Transverse colon (tissue), 4 donors: ENCODE data around the gene SWSAP1. TPM values are rescaled to one million over a fixed set of nuclear protein-coding genes. Genes with fewer than 3 reads are reported as not detected.
"Not testable (repeated sequence)": the region's sequence is repeated elsewhere in the genome, so short reads cannot be mapped to it uniquely, and the experiment has no call there.

Experiments
- DNase-seq: peaks from one replicate; pipeline ENCODE4 v3.0.0-alpha.2; 2019
- H3K27ac ChIP-seq, 4 donors: fragments of 200-600 bp; sonication (generic); 2 replicates each; pipeline ENCODE4 v1.5.1; 2016 to 2018; ENCODE audit warnings: inconsistent platforms in 4 of 4
- H3K27me3 ChIP-seq: fragments of 200-600 bp; sonication (generic); 2 replicates; pipeline ENCODE4 v1.5.1; 2017; ENCODE audit warnings: inconsistent platforms
- H3K36me3 ChIP-seq, 4 donors: fragments of 200-600 bp; sonication (generic); 2 replicates each; pipeline ENCODE4 v1.5.1; 2017 to 2019; ENCODE audit warnings: inconsistent platforms in 4 of 4
- H3K4me1 ChIP-seq, 4 donors: fragments of 200-600 bp; sonication (generic); 2 replicates each; pipeline ENCODE4 v1.5.1; 2017 to 2020; ENCODE audit warnings: inconsistent platforms in 4 of 4
- H3K4me3 ChIP-seq, 4 donors: fragments of 200-600 bp; sonication (generic); 1 replicate in 1 of 4; 2 replicates in 3 of 4; pipeline versions ENCODE4 v1.5.1 to v1.6.1; 2017 to 2019; ENCODE audit warnings: inconsistent platforms in 4 of 4
- H3K9me3 ChIP-seq, 2 donors: fragments of 200-600 bp; sonication (generic); 2 replicates each; pipeline ENCODE4 v1.5.1; 2017 to 2019; ENCODE audit warnings: inconsistent platforms in 2 of 2
- CTCF ChIP-seq, 5 experiments: fragments of 200-600 bp in 3 of 5; fragments of 450-650 bp in 2 of 5; sonication (generic) in 3 of 5; IDR thresholded peaks; 1 replicate in 2 of 5; 2 replicates in 3 of 5; pipeline ENCODE4 v1.5.1; 2016 to 2017; ENCODE audit warnings: antibody characterized with exemption in 5 of 5, inconsistent platforms in 3 of 5, mild to moderate bottlenecking in 2 of 5, moderate library complexity in 1 of 5
- EP300 ChIP-seq: sonication (generic); formaldehyde crosslinking; IDR thresholded peaks from one replicate; pipeline ENCODE4 v1.6.1; 2017; ENCODE audit warnings: antibody characterized with exemption, low read depth
- POLR2A ChIP-seq: fragments of 450-650 bp; IDR thresholded peaks from one replicate; pipeline ENCODE4 v1.6.1; 2016; ENCODE audit warnings: antibody characterized with exemption, mild to moderate bottlenecking, moderate library complexity
- POLR2AphosphoS5 ChIP-seq, 3 donors: sonication (generic); formaldehyde crosslinking; IDR thresholded peaks; one replicate each; pipeline ENCODE4 v1.6.1; 2016; ENCODE audit warnings: antibody characterized with exemption in 3 of 3
- WGBS, 2 donors: methylation state at CpG; one replicate each; pipeline ENCODE4 v1.1.5; 2018; ENCODE audit warnings: low coverage in 1 of 2; 5-methylcytosine and 5-hydroxymethylcytosine counted together
- in situ Hi-C, 4 donors: fragments of 200-750 bp; cut with MboI; loops; one replicate each; pipeline versions ENCODE4 v1.15.0 to v1.15.1; 2017; ENCODE audit warnings: low sequenced_read_pairs in 3 of 4, low pct_ligation_motif_present in 1 of 4, low pct_unique_long_range_greater_than_20kb in 1 of 4
- intact Hi-C: fragments of 100-400 bp; cut with DNase I; formaldehyde crosslinking; loops from one replicate; pipeline ENCODE4 v1.15.1; 2023; ENCODE audit warnings: low total_unique reads
- total RNA-seq, 4 donors: library from RNA; depleted of rRNA; stranded (reverse); fragments of >200 nt; gene quantifications; one replicate each; pipeline ENCODE4 v1.1.0, GENCODE V29; 2016

The SWSAP1 gene
- total RNA-seq, 4 donors from 2014 or later, result 2.1 to 11.1 (median 2.6) TPM

GRCh38 chr19:11349171-11349570 is 25.3 kb upstream of the SWSAP1 start:
- WGBS, 2 donors, result 83 to 92% methylated on average over 2 to 4 of the region's 4 CpGs
- Histone ChIP-seq H3K36me3 (no peaks in the 10 kb centered on the region), H3K27me3 (no peaks in the 10 kb centered on the region), H3K27ac (no peak overlapping the region), H3K4me1 (peaks cover 8 to 22% (median 20%) of the 10 kb centered on the region in 4 donors), H3K4me3 (no peak overlapping the region), H3K9me3 (no peaks in the 10 kb centered on the region)
- TF ChIP-seq CTCF (IDR thresholded peaks at IDR 0.05), result no peak
- no peak for TF ChIP-seq EP300
- no peak for TF ChIP-seq POLR2AphosphoS5 (IDR thresholded peaks at IDR 0.05)
- no peak for TF ChIP-seq POLR2A
- in situ Hi-C loops (no loop called here), intact Hi-C loops (no loop called here)
- DNase-seq, result no peak

GRCh38 chr19:11354102-11354501 is 20.4 kb upstream of the SWSAP1 start:
- H3K4me3 ChIP-seq, H3K9me3 ChIP-seq, H3K27ac ChIP-seq, H3K27me3 ChIP-seq, DNase-seq, H3K36me3 ChIP-seq, intact Hi-C loops, in situ Hi-C loops: not testable (repeated sequence)
- H3K4me1 ChIP-seq, result peaks cover 0 to 12% (median 8%) of the 10 kb centered on the region in 4 donors
- WGBS, 2 donors, result 97 to 100% methylated on average over 2 to 4 of the region's 4 CpGs

- H3K4me1 ChIP-seq, result peaks cover 0 to 12% (median 8%) of the 10 kb centered on the region in 4 donors
- 9 to 10% methylated on average over 2 to 28 of the region's 62 CpGs for WGBS, 2 donors
- H3K36me3 ChIP-seq, result no peaks in the 10 kb centered on the region
- peak within 1 kb of the TSS; percentile 59 to 73 (median 66) for H3K27ac ChIP-seq
- peak; percentile 42 to 67 (median 57) for TF ChIP-seq POLR2AphosphoS5 (IDR thresholded peaks at IDR 0.05)
- no peak for TF ChIP-seq CTCF (IDR thresholded peaks at IDR 0.05)
- peak; percentile 31 for TF ChIP-seq POLR2A
- TF ChIP-seq EP300, result no peak
- DNase-seq, result peak; percentile 93
- intact Hi-C loops, result no loop called here
- in situ Hi-C loops, result no loop called here
- no peaks in the 10 kb centered on the region for H3K27me3 ChIP-seq
- H3K9me3 ChIP-seq, result no peaks in the 10 kb centered on the region
- H3K4me3 ChIP-seq, result peak within 1 kb of the TSS; percentile 43 to 60 (median 52)
Measured at GRCh38 chr19:11355160-11356073, 19.0 kb upstream of the SWSAP1 start, which contains the start of gene PLPPR2. PLPPR2 (plus strand) TSS chr19:11355432; CDS start chr19:11357674, 2,242 bp downstream.

GRCh38 chr19:11356074-11356397 is 18.4 kb upstream of the SWSAP1 start:
- TF ChIP-seq POLR2AphosphoS5 (IDR thresholded peaks at IDR 0.05) (no peak), CTCF (IDR thresholded peaks at IDR 0.05) (no peak), POLR2A (no peak), EP300 (no peak)
- peak overlapping the region in 2 of 4 donors; percentile 56 to 60 for H3K4me3 ChIP-seq
- no peaks in the 10 kb centered on the region for H3K9me3 ChIP-seq
- H3K4me1 ChIP-seq, result peaks cover 0 to 12% (median 8%) of the 10 kb centered on the region in 4 donors
- WGBS, 2 donors, result 86% methylated on average over 6 of the region's 6 CpGs; no CpG with 5 or more reads in 1 of the 2 donors
- H3K27ac ChIP-seq, result peak overlapping the region in 1 of 4 donors; percentile 60
- no peaks in the 10 kb centered on the region for H3K27me3 ChIP-seq
- intact Hi-C loops (no loop called here), in situ Hi-C loops (no loop called here)
- no peak for DNase-seq
- H3K36me3 ChIP-seq, result no peaks in the 10 kb centered on the region
